ENCODE results near the gene ADAMTS16.

The ADAMTS16 gene

GRCh38 chr5:5183189-5183699 lies 43.1 kb downstream of the ADAMTS16 start:
- DNase-seq = no peak

GRCh38 chr5:5183933-5184332 lies 43.8 kb downstream of the ADAMTS16 start:
- no peak for DNase-seq

GRCh38 chr5:5188376-5189050 lies 48.4 kb downstream of the ADAMTS16 start:
- no peak for DNase-seq

GRCh38 chr5:5189051-5189430 lies 48.9 kb downstream of the ADAMTS16 start:
- no peak for DNase-seq

GRCh38 chr5:5191906-5192305 lies 51.8 kb downstream of the ADAMTS16 start:
- no peak for DNase-seq

GRCh38 chr5:5192681-5193080 lies 52.6 kb downstream of the ADAMTS16 start:
- no peak for DNase-seq

- DNase-seq = no peak
Measured at GRCh38 chr5:5195128-5195918, 55.2 kb downstream of the ADAMTS16 start.

GRCh38 chr5:5198135-5198534 lies 58.0 kb downstream of the ADAMTS16 start:
- DNase-seq = no peak

GRCh38 chr5:5198815-5199214 lies 58.7 kb downstream of the ADAMTS16 start:
- no peak for DNase-seq

GRCh38 chr5:5199495-5199894 lies 59.4 kb downstream of the ADAMTS16 start:
- no peak for DNase-seq

GRCh38 chr5:5200133-5200532 lies 60.0 kb downstream of the ADAMTS16 start:
- DNase-seq = no peak

GRCh38 chr5:5202321-5202720 lies 62.2 kb downstream of the ADAMTS16 start:
- no peak for DNase-seq

- DNase-seq = no peak
Measured at GRCh38 chr5:5203451-5203850, 63.3 kb downstream of the ADAMTS16 start.

- no peak for DNase-seq
Measured at GRCh38 chr5:5207828-5208227, 67.7 kb downstream of the ADAMTS16 start.

GRCh38 chr5:5209089-5209488 lies 69.0 kb downstream of the ADAMTS16 start:
- DNase-seq = no peak

- no peak for DNase-seq
Measured at GRCh38 chr5:5209510-5210286, 69.6 kb downstream of the ADAMTS16 start.

GRCh38 chr5:5217371-5217770 lies 77.2 kb downstream of the ADAMTS16 start:
- DNase-seq = no peak

GRCh38 chr5:5218396-5218795 lies 78.3 kb downstream of the ADAMTS16 start:
- no peak for DNase-seq

- no peak for DNase-seq
Measured at GRCh38 chr5:5219541-5219940, 79.4 kb downstream of the ADAMTS16 start.

GRCh38 chr5:5220901-5221631 lies 80.9 kb downstream of the ADAMTS16 start:
- DNase-seq = no peak

GRCh38 chr5:5221724-5222123 lies 81.6 kb downstream of the ADAMTS16 start:
- no peak for DNase-seq

- DNase-seq = no peak
Measured at GRCh38 chr5:5231576-5231975, 91.4 kb downstream of the ADAMTS16 start.

- DNase-seq = no peak
Measured at GRCh38 chr5:5234912-5235311, 94.8 kb downstream of the ADAMTS16 start.
